Right lobe of liver (tissue), 4 donors: ENCODE results near the gene SLC5A1.

Source experiments
- CTCF ChIP-seq, 4 donors: fragments of 200-600 bp in 3 of 4; fragments of 450-650 bp in 1 of 4; IDR thresholded peaks; one replicate each; pipeline versions ENCODE4 v1.5.1 to v1.8.0; 2016 to 2022; ENCODE audit warnings: antibody characterized with exemption in 4 of 4, mild to moderate bottlenecking in 2 of 4
- POLR2A ChIP-seq: fragments of 450-650 bp; IDR thresholded peaks from one replicate; pipeline ENCODE4 v1.6.1; 2017; ENCODE audit warnings: antibody characterized with exemption, mild to moderate bottlenecking
- donor health status: DM: no; HTN: no; CAD: no.
- donor health status: DM: no; HTN: no; CAD: no.
- donor health status: DM: no; HTN: yes; CAD: no.

GRCh38 chr22:32005453-32005852 lies 37.6 kb upstream of the SLC5A1 start:
- TF ChIP-seq CTCF (IDR thresholded peaks at IDR 0.05) (no peak), POLR2A (no peak)
